ENCODE data around the gene FGGY.

DNA sequence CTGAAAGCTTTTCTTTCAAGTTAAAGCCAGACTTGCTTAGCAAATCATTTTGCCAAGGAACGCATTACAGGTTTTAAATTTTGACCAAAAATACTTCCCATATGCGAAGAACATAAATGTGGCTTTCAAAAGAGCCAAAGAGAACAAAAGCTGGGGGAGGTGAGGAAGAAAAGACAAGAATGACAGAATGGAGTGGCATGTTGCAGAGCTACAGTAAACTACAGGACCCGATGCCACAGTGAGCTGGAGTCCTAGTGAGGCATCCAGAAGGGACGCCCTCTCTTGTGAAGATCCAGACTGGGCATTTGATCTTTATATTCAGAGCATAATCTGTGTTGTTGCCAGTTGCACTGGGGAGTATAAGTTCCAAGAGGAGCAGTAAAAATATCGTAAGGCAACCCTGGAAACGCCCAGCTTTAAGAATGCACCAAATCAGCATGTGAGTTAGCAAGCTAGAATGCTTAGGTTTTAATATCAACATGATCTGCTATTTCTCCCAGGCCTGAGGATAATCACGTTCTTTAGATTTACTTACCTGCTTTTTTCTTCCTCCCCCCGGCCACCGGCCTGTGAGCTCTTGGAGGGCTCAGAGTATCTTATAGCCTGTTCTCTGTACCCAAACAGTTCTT lies 469.4 kb downstream of the FGGY start:
- TF ChIP-seq, protein P1, sequence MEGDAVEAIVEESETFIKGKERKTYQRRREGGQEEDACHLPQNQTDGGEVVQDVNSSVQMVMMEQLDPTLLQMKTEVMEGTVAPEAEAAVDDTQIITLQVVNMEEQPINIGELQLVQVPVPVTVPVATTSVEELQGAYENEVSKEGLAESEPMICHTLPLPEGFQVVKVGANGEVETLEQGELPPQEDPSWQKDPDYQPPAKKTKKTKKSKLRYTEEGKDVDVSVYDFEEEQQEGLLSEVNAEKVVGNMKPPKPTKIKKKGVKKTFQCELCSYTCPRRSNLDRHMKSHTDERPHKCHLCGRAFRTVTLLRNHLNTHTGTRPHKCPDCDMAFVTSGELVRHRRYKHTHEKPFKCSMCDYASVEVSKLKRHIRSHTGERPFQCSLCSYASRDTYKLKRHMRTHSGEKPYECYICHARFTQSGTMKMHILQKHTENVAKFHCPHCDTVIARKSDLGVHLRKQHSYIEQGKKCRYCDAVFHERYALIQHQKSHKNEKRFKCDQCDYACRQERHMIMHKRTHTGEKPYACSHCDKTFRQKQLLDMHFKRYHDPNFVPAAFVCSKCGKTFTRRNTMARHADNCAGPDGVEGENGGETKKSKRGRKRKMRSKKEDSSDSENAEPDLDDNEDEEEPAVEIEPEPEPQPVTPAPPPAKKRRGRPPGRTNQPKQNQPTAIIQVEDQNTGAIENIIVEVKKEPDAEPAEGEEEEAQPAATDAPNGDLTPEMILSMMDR (IDR thresholded peaks at IDR 0.05; ENCODE audit: low read depth, low read length, missing input control): no peak
- TF ChIP-seq, protein P2, sequence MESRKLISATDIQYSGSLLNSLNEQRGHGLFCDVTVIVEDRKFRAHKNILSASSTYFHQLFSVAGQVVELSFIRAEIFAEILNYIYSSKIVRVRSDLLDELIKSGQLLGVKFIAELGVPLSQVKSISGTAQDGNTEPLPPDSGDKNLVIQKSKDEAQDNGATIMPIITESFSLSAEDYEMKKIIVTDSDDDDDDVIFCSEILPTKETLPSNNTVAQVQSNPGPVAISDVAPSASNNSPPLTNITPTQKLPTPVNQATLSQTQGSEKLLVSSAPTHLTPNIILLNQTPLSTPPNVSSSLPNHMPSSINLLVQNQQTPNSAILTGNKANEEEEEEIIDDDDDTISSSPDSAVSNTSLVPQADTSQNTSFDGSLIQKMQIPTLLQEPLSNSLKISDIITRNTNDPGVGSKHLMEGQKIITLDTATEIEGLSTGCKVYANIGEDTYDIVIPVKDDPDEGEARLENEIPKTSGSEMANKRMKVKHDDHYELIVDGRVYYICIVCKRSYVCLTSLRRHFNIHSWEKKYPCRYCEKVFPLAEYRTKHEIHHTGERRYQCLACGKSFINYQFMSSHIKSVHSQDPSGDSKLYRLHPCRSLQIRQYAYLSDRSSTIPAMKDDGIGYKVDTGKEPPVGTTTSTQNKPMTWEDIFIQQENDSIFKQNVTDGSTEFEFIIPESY (IDR thresholded peaks at IDR 0.05): no peak
- no peak for TF ChIP-seq TAF1 (conservative IDR thresholded peaks at IDR 0.05)
- TF ChIP-seq YY1 (IDR thresholded peaks at IDR 0.05): no peak
- TF ChIP-seq FOXA1 (IDR thresholded peaks at IDR 0.05): no peak
- TF ChIP-seq, protein P3, sequence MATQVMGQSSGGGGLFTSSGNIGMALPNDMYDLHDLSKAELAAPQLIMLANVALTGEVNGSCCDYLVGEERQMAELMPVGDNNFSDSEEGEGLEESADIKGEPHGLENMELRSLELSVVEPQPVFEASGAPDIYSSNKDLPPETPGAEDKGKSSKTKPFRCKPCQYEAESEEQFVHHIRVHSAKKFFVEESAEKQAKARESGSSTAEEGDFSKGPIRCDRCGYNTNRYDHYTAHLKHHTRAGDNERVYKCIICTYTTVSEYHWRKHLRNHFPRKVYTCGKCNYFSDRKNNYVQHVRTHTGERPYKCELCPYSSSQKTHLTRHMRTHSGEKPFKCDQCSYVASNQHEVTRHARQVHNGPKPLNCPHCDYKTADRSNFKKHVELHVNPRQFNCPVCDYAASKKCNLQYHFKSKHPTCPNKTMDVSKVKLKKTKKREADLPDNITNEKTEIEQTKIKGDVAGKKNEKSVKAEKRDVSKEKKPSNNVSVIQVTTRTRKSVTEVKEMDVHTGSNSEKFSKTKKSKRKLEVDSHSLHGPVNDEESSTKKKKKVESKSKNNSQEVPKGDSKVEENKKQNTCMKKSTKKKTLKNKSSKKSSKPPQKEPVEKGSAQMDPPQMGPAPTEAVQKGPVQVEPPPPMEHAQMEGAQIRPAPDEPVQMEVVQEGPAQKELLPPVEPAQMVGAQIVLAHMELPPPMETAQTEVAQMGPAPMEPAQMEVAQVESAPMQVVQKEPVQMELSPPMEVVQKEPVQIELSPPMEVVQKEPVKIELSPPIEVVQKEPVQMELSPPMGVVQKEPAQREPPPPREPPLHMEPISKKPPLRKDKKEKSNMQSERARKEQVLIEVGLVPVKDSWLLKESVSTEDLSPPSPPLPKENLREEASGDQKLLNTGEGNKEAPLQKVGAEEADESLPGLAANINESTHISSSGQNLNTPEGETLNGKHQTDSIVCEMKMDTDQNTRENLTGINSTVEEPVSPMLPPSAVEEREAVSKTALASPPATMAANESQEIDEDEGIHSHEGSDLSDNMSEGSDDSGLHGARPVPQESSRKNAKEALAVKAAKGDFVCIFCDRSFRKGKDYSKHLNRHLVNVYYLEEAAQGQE (IDR thresholded peaks at IDR 0.05): no peak
- no peak for TF ChIP-seq NR2F2 (IDR thresholded peaks at IDR 0.05)
- TF ChIP-seq EGR1 (IDR thresholded peaks at IDR 0.05; ENCODE audit: low read depth in 2 of 2): no peak
- TF ChIP-seq, protein P4, sequence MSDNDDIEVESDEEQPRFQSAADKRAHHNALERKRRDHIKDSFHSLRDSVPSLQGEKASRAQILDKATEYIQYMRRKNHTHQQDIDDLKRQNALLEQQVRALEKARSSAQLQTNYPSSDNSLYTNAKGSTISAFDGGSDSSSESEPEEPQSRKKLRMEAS (IDR thresholded peaks at IDR 0.05): no peak

Measured in liver (tissue), 3 donors.